Left kidney (tissue), 2 donors: ENCODE data around the gene CRTAP. TPM values are rescaled to one million over a fixed set of nuclear protein-coding genes. Genes with fewer than 3 reads are reported as not detected.
"Not testable (repeated sequence)": the region's sequence is repeated elsewhere in the genome, so short reads cannot be mapped to it uniquely, and the experiment has no call there.

ENCODE experiments used
- DNase-seq: peaks from one replicate; pipeline ENCODE4 v3.0.0-alpha.2; 2013
- polyA plus RNA-seq: library from polyadenylated mRNA; unstranded; fragments of 120-200 nt; gene quantifications from one replicate; pipeline ENCODE4 v1.2.1, GENCODE V29; 2013; ENCODE audit not compliant: insufficient read length

CRTAP gene
- polyA plus RNA-seq, 1 donor: 156 TPM

DNA sequence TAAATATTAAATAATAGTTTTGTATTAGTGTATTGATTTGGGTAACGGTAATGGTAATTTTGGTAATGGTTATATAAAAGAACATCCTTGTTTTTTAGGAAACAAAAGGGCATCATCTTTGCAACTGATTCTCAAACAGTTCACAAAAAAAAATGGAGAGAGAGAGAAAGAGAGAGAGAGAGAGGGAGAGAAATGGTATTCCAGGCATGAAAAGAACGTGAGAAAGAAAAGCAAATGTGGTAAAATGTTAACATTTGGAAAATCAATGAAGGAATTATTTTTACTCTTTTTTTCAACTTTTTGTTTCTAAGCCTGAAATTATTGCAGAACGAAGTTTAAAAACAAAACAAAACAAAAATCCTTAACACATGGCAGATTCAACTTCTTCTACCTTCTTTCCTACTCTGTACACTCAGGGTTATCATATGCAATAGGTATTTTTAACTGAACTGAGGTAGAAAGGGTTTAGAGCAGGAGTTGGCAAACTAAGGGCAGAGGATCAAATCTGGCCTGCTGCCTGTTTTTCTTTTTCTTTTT is 14.6 kb upstream of the CRTAP start:
- no peak for DNase-seq

DNA sequence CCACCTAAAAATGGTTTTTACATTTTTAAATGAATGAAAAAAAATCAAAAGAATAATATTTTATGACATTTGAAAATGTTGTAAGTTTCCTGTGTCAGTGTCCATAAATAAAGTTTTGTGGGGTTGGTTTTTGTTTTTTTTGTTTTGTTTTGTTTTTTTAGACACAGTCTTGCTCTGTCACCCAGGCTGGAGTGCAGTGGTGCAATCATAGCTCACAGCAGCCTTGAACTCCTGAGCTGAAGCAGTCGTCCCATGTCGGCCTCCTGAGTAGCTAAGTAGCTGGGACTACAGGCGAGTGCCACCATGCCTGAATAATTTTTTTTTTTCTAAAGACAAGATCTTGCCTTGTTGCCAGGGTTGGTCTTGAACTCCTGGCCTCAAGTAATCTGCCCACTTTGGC is 14.1 kb upstream of the CRTAP start:
- no peak for DNase-seq

DNA sequence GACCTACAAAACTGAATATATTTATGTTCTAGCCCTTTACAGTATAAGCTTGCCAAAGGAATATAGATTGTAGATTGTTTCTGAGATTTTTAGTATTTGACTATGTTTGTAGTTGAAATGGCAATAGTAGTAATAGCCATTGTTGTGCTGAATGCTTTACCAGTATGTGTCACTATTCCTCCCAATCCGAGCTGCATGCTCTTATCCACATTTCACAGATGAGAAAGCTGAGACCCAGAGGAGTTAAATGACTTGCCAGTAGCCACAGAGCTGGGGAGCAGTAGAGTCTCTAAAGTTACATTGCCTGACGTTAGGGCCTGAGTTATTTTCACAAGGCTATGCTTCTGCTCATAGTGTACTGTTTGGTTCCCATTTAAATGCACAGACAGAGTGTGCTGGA is 13.6 kb upstream of the CRTAP start:
- no peak for DNase-seq

DNA sequence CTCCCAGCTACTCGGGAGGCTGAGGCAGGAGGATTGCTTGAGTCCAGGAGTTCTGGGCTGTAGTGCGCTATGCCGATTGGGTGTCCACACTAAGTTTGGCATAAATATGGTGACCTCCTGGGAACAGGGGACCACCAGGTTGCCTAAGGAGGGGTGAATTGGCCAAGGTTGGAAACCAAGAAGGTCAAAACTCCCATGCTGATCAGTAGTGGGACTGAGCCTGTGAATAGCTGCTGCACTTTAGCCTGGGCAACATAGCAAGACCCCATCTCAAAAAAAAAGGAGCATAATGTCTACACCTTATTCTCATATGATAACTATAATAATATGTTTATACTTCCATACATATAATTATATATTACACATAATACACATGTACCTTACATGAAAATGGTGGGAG is 10.8 kb upstream of the CRTAP start:
- no peak for DNase-seq

DNA sequence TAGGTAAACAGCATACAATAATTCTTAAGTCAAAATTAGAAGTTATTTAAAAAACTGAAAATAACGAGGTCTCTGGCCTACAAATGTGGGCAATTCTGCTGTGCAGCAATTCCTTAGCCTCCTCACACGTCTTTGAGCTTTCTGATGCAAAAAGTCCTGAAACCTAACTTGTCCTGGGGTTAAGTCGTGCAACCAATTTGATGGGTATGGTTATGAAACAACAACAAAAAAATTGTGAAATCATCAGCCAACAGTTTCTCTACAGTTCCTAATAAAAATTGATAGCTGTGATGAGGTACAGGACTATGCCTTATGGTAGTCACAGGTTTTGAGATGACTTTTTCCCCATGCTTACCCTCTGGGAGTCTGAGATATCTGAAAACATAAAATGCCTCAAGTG is 10.3 kb upstream of the CRTAP start:
- DNase-seq: no peak

DNA sequence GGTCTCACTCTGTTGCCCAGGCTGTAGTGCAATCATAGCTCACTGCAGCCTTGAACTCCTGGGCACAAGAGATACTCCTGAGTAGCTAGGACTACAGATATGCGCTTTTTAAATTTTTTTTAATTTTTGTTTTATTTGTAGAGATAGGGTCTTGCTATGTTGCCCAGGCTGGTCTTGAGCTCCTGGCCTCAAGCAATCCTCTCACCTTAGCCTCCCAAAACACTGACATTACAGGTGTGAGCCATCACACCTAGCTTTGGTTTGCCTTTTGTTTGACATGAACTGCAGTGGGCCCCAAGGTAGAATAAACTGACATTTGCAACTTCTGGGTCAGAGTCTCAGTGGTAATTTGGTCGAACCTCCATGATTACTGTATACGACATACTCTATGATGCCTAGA is 9.0 kb upstream of the CRTAP start:
- no peak for DNase-seq

DNA sequence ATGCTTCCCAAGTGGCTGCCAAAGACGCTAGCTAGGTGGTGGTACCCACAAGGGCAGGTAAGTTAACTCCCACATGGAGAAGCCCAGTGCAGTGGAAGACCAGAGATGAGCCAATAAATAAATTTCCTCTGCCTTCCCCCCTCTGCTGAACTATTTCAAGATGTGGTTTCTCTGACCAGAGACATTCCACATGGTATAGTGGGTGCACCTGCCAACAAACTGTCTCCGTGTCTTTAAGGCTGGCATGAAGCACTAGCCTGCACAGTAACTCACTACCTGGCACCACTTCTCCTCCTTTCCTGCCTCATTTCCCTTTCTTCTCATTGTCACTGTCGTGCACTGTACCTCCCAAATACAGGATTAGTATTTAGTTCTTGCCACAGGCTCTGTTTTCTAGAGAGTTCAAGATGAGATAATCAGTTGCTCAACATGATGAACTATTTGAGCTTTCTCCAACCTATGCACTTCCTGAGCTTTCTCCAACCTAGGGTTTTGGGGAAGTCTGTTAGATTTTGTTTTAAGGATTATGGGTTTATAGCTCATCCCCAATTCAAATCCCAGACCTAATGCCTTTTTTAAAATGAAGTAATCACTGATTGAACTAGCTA is 8.4 kb upstream of the CRTAP start:
- no peak for DNase-seq

DNA sequence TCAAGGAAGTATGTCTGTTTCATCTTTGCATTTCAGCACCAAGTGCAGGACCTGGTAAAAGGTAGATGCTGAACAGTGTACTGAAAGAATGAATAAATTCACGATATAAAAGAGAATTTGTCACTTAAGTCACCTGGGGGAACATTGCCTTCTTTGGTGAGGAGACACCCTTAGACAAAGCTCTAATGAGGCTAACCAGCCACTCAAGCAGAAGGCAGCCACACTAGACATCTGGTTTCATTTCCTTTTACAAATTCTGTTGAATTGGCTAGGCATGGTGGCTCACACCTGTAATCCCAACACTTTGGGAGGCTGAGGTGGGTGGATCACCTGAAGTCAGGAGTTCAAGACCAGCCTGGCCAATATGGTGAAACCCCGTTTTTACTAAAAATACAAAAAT is 7.0 kb upstream of the CRTAP start:
- DNase-seq: not testable (repeated sequence)

DNA sequence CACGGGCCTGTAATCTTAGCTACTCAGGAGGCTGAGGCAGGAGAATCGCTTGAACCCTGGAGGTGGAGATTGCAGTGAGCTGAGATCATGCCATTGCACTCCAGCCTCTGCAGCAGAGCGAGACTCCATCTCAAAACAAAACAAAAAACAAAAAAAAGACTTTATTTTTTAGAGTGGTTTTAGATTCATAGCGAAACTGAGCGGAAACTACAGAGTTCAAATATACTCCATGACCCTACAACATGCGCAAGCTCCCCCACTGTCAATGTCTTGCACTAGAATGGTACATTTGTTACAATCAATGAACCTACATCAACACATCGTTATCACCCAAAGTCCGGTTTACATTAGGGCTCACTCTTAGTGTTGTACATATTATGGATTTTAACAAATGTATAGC is 2.2 kb upstream of the CRTAP start:
- DNase-seq: no peak

DNA sequence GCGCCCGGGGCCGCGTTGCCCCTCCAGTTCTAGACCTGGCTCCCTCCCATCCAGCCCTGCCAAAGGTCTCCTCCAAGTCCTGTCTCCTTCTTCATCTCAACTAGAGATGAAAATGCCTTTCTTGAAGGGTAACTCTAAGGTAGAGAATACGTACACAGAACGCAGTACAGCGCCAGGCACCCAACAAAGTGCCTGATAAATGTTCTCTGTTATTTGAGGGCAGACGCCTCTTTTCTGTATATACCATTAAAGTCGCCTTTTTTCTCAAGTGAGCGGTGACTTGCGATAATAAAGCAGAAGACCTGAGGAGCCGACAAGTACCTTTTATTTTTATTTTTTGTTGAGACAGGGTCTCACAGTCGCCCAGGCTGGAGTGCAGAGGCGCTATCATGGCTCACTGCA is 809 bp downstream of the CRTAP start:
- no peak for DNase-seq

DNA sequence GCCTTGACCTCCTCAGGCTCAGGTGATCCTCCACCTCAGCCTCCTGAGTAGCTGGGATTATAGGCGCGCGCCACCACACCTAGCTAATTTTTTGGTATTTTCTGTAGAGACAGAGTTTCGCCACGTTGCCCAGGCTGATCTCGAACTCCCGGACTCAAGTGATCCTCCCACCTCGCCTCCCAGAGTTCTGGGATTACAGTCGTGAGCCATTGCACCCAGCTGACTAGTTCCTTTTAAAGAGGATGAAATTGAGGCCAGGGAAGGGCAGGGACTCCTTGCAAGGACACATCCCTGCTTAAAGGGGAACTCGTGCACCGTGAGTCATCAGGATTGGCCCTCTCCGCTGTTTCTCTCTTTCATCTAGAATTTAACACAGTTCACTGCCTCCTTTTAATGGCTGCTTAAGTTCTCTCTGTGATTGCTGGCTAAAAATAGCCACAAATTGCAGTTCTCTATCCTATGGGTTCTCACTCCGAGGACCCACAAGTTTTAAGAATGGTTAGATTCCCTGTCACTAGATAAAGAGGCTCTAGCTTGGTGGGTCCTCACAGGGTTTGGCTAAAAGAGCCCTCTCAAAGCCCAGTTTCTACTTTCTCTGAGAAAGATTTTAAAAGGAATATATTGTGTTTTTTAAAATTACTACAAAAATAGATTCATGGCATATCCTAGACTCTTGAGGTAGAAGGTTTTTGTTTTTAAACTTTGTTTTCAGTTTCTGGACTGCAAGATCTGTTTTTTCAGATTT is 1.4 kb downstream of the CRTAP start:
- peak; percentile 36 for DNase-seq

DNA sequence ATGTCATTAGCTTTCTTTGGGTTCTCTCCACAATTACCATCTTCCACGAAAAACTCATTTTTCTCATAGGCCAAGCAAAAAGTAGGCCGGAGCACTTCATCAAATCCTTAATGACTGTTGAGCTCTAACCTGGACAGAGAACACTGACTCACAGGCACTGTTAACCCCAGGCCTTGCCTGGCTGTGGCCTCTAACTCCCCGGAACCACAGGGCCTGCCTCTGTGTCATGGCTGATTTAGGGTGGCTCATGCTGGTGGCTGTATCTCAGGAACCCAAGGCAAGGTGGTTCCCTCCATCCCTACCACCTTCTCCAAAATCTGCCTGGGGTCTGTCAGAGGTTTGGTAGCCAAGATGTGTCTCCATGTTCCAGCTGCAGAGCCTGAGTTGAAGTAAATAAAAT is 3.6 kb downstream of the CRTAP start:
- DNase-seq: no peak

DNA sequence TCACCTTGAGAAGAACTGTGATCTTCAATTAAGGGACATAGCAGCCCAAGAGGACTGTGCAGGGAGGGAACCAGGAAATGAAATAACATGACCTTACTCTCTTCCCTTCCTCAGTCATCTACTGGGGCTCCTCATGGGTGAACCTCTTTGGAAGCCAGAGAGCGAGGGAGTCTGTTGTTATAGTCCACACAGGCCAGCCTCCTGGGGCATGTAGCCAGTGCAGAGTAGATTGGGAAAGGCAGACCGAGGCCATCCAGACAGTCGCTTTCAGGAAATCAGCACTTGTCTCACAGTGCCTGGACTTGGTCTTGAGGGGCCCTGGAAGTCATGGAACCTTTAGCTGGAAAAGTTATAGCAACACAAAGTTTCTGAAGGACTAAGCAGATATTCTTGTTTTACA is 6.1 kb downstream of the CRTAP start:
- no peak for DNase-seq

DNA sequence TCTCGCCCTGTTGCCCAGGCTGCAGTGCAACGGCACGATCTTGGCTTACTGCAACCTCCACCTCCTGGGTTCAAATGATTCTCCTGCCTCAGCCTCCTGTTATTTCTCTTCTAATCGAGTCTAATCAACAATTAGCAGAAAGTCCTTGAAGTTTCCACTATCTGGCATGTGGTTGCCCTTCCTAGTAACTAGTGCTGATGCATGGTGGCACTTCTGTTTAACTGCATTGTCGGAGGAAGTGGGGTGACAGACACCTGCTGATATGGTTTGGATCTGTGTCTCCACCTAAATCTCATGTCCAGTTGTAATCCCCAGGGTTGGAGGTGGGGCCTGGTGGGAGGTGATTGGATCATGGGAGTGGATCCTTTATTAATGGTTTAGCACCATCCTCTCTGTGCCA is 9.2 kb downstream of the CRTAP start:
- no peak for DNase-seq

DNA sequence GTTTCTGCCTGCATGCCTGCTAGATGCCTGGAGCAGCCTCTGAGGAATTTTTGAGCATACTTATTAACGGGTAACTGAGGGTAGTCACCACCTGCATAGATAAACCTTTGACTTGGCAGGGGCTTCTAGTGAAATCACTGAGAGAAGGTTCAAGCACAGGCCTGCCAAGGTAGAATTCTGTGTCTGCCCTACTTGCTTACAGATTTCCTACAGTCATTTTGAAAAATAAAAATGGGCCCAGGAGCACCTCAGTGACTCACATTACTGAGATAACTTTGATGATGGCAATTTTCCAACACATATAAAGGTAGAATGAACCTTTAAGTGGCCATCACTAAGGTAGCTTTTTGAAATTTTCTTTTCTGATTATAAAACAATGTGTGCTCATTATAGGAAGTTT is 10.8 kb downstream of the CRTAP start:
- DNase-seq: no peak

DNA sequence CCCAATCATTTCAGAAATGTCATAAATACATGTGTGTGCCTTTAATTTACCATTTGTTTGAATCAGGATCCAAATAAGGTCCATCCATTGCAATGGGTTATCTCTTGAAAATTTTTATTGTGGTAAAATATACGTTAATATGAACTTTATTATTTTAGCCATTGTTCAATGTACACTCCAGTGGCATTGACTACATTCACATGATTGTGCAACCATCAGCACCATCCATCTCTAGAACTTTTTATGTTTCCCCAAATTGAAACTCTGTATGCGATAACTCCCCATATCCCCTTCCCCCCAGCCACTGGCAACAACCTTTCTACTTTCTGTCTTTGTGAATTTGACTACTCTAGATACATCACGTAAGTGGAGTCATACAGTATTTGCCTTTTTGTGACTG is 12.0 kb downstream of the CRTAP start:
- no peak for DNase-seq

DNA sequence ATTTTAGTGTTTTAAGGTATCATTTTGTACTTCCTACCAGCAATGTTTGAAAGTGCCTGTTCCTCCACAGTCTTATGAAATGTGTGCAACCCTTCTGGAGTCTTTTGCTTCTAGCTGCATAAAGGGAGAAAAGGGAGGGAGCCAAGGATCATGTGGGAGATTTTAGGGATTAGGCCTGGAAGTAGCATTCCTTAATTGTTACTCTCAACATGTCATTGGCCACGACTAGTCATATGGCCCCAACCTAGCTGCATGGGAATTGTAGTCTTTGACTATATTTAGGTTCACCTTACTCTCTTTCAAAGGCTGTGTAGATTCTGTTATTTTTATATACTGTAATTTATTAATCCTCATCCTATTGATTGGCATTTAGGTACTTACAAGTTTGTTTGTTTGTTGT is 14.9 kb downstream of the CRTAP start:
- no peak for DNase-seq

DNA sequence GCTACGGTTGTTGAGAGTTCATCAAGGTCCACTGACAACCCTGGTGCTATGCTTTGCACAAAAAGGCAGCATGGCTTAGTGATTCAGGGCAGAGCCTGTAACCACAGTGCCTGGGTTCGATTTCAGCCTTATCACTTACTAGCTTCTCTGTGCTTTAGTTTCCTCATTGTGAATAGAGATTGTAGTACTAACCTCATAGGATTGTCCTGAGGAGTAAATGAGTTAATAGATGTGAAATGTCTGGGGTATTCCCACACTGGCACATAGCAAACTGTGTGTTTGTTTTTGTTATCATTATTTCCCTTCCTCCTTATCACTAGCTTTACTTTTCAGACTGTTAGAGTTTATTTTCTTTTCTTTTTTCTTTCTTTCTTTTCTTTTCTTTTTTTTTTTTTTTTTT is 16.3 kb downstream of the CRTAP start:
- no peak for DNase-seq

DNA sequence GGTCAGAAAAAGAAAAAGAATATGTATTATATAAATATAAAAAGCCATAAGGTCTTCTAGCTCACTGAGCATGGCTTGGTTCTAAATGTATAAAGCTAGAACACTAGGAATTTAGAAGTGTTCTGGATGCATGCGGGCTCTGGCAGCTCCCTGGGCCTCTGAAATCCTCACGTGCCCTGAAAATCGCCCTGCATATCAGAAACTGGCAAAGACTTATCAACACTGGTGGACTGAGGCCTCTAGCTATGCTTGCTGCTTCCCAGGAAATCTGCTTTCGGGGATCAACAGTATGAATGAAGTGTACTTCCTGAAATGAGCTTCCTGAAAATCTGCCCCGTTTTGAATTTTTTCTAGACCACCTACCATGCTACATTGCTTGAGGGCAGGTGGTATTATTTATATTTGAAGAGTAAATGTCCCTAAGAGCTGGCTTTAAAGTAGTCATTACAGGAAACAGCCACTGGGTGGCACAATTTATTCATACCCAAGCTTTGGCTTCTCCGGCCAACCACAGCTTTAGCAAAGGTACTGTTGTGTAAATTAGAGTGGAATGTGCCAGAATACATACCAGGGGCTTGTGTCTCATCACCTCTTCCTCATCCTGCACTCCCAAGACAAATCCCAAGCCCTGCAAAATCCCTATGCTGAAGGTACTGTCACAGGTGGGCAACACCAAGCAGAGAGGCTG is 17.7 kb downstream of the CRTAP start:
- DNase-seq: peak; percentile 66

DNA sequence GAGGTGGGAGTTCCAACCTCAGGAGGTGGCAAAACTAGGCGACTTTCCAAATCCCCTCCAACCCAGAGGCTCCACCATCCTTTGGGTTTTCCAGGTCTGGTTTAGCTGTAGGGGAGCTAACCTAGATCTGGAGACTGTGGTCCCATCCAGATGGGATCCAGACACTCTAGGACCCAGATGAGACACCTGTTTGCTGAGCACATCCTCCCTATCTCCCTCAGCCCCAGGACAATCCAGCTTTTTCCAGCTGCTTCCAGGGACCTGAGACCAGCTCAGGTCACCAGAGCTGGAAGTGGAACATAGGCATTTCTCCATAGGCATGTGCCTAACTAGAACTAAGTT is 18.2 kb downstream of the CRTAP start:
- no peak for DNase-seq

DNA sequence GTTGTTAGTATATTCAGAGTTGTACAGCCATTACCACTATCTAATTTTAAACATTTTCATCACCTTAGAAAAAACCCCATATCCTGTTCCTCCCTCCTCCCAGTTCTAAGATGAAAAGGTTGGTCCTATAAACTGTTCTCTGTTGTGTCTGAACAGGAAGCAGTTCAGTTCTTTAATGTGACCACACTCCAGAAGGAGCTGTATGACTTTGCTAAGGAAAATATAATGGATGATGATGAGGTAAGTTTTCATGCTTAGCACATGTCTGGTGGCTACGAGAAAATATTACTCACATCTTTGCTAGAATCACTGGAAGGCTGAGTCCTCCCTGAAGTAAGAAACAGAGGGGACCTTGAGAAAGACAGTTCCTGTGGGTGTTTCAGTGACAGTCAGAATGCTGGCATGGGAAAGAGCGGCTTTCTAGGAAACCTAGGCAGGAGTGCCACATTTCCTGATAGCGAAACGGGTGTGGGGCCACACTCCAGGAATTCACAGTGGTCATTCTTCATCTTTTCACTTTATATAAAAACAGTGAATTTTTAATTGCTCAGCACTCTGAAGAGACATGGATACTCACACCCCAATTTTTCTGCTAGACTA is 20.3 kb downstream of the CRTAP start:
- DNase-seq: no peak

DNA sequence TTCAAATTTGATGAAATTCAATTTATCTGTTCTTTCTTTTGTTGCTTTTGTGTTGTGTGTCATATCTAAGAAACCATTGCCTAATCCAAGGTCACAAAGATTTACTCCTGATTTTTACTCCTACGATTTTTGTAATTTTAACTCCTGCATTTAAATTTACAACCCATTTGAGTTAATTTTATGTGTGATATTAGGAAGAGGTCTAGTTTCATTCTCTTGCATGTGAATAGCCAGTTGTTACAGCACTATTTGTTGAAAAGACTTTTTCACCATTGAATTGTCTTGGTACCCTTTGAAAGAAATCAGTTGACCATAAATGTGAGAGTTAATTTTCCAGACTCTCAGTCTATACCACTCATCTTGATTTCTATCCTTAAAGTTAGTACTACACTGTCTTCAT is 23.9 kb downstream of the CRTAP start:
- DNase-seq: no peak

DNA sequence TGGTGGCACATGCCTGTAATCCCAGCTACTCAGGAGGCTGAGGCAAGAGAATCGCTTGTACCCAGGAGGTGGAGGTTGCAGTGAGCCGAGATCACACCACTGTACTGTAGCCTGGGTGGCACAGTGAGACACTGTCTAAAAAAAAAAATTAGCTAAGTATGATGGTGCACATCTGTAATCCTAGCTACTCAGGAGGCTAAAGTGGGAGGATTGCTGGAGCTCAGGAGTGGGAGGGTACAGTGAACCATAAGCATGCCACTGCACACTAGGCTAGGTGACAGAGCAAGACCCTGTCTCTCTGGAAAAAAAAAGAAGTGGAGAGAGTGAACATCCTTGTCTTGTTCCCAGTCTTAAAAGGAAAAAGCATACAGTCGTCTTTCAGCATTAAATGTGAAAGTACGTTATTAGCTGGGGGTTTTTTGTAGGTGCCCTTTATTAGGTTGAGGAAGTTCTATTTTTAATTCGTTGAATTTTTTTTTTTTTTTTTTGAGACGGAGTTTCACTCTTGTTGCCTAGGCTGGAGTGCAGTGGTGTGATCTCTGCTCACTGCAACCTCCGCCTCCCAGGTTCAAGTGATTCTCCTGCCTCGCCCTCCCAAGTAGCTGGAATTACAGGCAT is 25.3 kb downstream of the CRTAP start:
- not testable (repeated sequence) for DNase-seq
